Small intestine (tissue), 16 donors: Measurements from ENCODE around the gene IREB2. TPM values are rescaled to one million over a fixed set of nuclear protein-coding genes. Genes with fewer than 3 reads are reported as not detected.

Experiments
- DNase-seq, 2 donors: peaks; one replicate each; pipeline versions ENCODE4 v3.0.0 to v3.0.0-alpha.2; 2013
- FAIRE-seq: peaks from 2 replicates; lab custom pipeline; 2012; peaks lifted over from hg19 to GRCh38; lab: Jason Lieb, UNC
- H3K27ac ChIP-seq, 3 donors: one replicate each; pipeline ENCODE4 v1.5.1; 2013; ENCODE audit warnings: low read length in 2 of 3, mild to moderate bottlenecking in 2 of 3, control low read depth in 1 of 3, inconsistent platforms in 1 of 3, low read depth in 1 of 3, moderate library complexity in 1 of 3
- H3K27me3 ChIP-seq, 3 donors: one replicate each; pipeline ENCODE4 v1.6.1; 2013; ENCODE audit warnings: low read length in 3 of 3, inconsistent platforms in 1 of 3; ENCODE audit not compliant: control insufficient read depth in 3 of 3, insufficient read depth in 3 of 3
- H3K36me3 ChIP-seq, 3 donors: one replicate each; pipeline ENCODE4 v1.6.1; 2013; ENCODE audit warnings: low read length in 3 of 3, inconsistent platforms in 1 of 3, low read depth in 1 of 3, mild to moderate bottlenecking in 1 of 3, moderate library complexity in 1 of 3; ENCODE audit not compliant: control insufficient read depth in 3 of 3, insufficient read depth in 2 of 3
- H3K4me1 ChIP-seq, 3 donors: one replicate each; pipeline ENCODE4 v1.6.1; 2013; ENCODE audit warnings: low read length in 2 of 3, inconsistent platforms in 1 of 3, low read depth in 1 of 3, mild to moderate bottlenecking in 1 of 3, moderate library complexity in 1 of 3; ENCODE audit not compliant: control insufficient read depth in 3 of 3, insufficient read depth in 2 of 3
- H3K4me3 ChIP-seq, 3 donors: one replicate each; pipeline ENCODE4 v1.5.1; 2013; ENCODE audit warnings: low read length in 3 of 3, control low read depth in 1 of 3, inconsistent platforms in 1 of 3, low read depth in 1 of 3, mild to moderate bottlenecking in 1 of 3, moderate library complexity in 1 of 3
- H3K9me3 ChIP-seq, 2 donors: one replicate each; pipeline ENCODE4 v1.6.1; 2013; ENCODE audit warnings: low read depth in 1 of 2, low read length in 1 of 2; ENCODE audit not compliant: control insufficient read depth in 2 of 2, insufficient read depth in 1 of 2
- WGBS, 3 donors: extraction: QIAGEN DNeasy Blood & Tissue Kit; methylation state at CpG; one replicate each; pipeline ENCODE4 v1.1.7; 2013; 5-methylcytosine and 5-hydroxymethylcytosine counted together
- long read RNA-seq, 10 donors: transcript quantifications; one replicate each; lab custom pipeline, GENCODE V29; 2026
- polyA plus RNA-seq, 4 donors: library from polyadenylated mRNA; stranded (reverse) in 3 of 4; unstranded in 1 of 4; fragments of 200-250 nt in 3 of 4; fragments of 120-200 nt in 1 of 4; gene quantifications; one replicate each; pipeline versions ENCODE4 v1.2.1 to v1.2.3, GENCODE V29; 2013
- donor health status: healthy with polysubstance abuse.
- donor health status: control.
- donor health status: control.
- donor health status: Bipolar disorder and iron deficiency.
- donor health status: healthy.

The IREB2 gene
- polyA plus RNA-seq, result 10 to 100 TPM; 12.4 to 63.6 (median 15.3) TPM
- long read RNA-seq, donor 1, result 0 reads
- long read RNA-seq, donor 2, full-length matches to known transcripts, result 3 of 3 reads
- long read RNA-seq, donor 2, partial matches to known transcripts, result 0 of 3 reads
- long read RNA-seq, donor 2, other reads (novel, unspliced or antisense), result 0 of 3 reads
- long read RNA-seq, donor 3, full-length matches to known transcripts, result 3 of 3 reads
- long read RNA-seq, donor 3, partial matches to known transcripts, result 0 of 3 reads
- long read RNA-seq, donor 3, other reads (novel, unspliced or antisense), result 0 of 3 reads
- long read RNA-seq, donor 4, result 0 reads
- long read RNA-seq, donor 5, result 0 reads
- long read RNA-seq, donor 6, full-length matches to known transcripts, result 5 of 10 reads
- long read RNA-seq, donor 6, partial matches to known transcripts, result 5 of 10 reads
- long read RNA-seq, donor 6, other reads (novel, unspliced or antisense), result 0 of 10 reads
- long read RNA-seq, donor 7, full-length matches to known transcripts, result 8 of 8 reads
- long read RNA-seq, donor 7, partial matches to known transcripts, result 0 of 8 reads
- long read RNA-seq, donor 7, other reads (novel, unspliced or antisense), result 0 of 8 reads
- long read RNA-seq, donor 8, result 0 reads
- long read RNA-seq, donor 9, full-length matches to known transcripts, result 2 of 2 reads
- long read RNA-seq, donor 9, partial matches to known transcripts, result 0 of 2 reads
- long read RNA-seq, donor 9, other reads (novel, unspliced or antisense), result 0 of 2 reads
- long read RNA-seq, donor 10, full-length matches to known transcripts, result 9 of 9 reads
- long read RNA-seq, donor 10, partial matches to known transcripts, result 0 of 9 reads
- long read RNA-seq, donor 10, other reads (novel, unspliced or antisense), result 0 of 9 reads

- Histone ChIP-seq H3K27ac (peak within 1 kb of the TSS; percentile 87 to 97 (median 95)), H3K9me3 (no peaks in the 10 kb centered on the region), H3K4me3 (peak within 1 kb of the TSS; percentile 81 to 99 (median 96)), H3K4me1 (peaks cover 0 to 17% (median 0%) of the 10 kb centered on the region in 3 donors), H3K27me3 (no peaks in the 10 kb centered on the region), H3K36me3 (peaks cover 2 to 13% (median 3%) of the 10 kb centered on the region in 3 donors)
- WGBS, 3 donors, result 0% methylated on average over 60 to 78 of the region's 78 CpGs
- no peak for FAIRE-seq
- DNase-seq, result peak; percentile 98 to 100
Measured at GRCh38 chr15:78437762-78438618, at the start of gene IREB2. TSS of gene IREB2 (plus strand) at chr15:78438216. CDS start at chr15:78438338, 122 bp downstream.

DNA sequence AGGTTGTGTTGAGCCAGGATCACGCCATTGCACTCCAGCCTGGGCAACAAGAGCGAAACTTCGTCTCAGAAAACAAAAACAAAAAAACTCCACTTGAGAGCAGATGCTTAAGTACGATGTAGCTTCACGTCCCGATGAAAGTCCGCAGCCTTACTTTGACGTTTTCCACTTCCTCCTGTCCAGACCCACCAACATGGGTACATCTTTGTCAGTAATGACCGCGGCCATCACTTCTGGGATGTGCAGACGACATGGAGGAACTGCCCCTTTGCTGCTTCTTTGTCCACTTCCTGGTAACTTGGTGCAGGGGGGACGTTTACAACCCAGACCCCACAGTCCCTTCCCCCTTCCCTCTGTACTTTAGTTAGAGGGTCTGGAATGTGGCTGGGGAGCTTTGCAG lies 49.2 kb upstream of the IREB2 start:
- FAIRE-seq (no peak), DNase-seq (no peak)
- Histone ChIP-seq H3K4me1 (no peaks in the 10 kb centered on the region), H3K4me3 (no peak overlapping the region), H3K36me3 (no peaks in the 10 kb centered on the region), H3K27ac (no peak overlapping the region), H3K9me3 (no peaks in the 10 kb centered on the region), H3K27me3 (peaks cover 0 to 9% (median 4%) of the 10 kb centered on the region in 3 donors)
- WGBS, 3 donors, result 73 to 79% (median 78%) methylated on average over 12 of the region's 12 CpGs

DNA sequence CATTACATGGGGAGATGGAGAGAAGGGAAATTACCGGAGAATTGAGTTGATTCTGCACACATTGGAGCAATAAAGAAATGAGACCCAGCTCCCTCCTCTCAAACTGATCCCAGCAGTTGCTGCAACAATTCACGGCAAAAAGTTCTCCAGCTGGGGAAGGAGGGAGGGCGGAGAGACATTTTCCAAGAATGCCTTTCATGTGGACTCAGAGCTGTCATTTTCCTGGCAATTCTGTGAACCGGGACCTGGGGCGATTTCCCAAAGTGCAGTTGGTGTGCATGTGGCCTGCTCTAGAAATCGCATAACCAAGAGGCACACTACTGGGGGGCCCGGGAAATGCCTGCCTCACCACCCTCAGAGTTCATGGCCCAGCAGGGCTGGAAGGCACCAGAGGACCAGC lies 48.7 kb upstream of the IREB2 start:
- FAIRE-seq (no peak), DNase-seq (no peak)

DNA sequence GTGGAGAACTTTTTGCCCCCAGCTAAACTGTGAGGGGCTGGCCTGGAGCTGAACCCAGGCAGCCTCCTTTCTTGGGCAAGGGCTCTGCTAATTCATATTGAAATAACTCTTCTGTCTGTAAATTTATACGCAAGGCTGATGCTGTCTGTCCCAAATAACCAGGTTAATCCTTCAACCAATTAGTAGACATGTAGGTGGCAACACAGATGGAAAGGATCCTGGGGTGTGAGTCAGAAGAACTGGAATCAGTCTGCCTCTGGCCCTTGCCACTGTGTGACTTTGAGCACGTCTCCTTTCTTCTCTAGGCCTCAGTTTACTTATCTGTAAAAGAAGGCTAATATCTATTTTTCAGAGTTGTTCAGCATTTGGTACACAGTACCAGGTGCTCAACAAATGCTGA lies 48.3 kb upstream of the IREB2 start:
- Histone ChIP-seq H3K4me1 (no peaks in the 10 kb centered on the region), H3K4me3 (no peak overlapping the region), H3K36me3 (no peaks in the 10 kb centered on the region), H3K27me3 (peaks cover 0 to 6% (median 4%) of the 10 kb centered on the region in 3 donors), H3K27ac (no peak overlapping the region), H3K9me3 (no peaks in the 10 kb centered on the region)
- FAIRE-seq (no peak), DNase-seq (no peak)
- 80 to 95% (median 84%) methylated on average over 2 of the region's 2 CpGs for WGBS, 3 donors

More for the DNA sequence above, 48.7 kb upstream of the IREB2 start:
- Histone ChIP-seq H3K27me3 (peaks cover 0 to 9% (median 4%) of the 10 kb centered on the region in 3 donors), H3K4me1 (no peaks in the 10 kb centered on the region), H3K4me3 (no peak overlapping the region), H3K36me3 (no peaks in the 10 kb centered on the region), H3K27ac (no peak overlapping the region), H3K9me3 (no peaks in the 10 kb centered on the region)
- 63 to 79% (median 77%) methylated on average over 7 of the region's 7 CpGs for WGBS, 3 donors

DNA sequence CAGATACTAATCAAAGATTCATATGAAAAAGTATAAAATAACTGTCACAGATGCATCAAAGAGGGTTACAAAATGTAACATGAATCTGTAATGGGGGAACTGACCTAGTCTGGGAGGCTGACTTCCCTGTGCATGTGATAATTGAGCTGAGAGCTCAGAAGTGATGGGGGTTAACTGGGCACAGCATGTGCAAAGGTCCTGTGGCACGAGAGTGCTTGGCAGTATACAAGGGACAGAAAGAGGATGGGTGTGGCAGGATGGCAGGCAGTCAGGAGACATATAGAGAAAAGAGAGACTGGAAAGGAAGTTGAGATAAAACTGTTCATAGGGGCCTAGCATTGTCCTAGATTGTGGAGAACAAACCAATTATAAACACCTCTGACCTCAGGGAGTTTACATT lies 47.8 kb upstream of the IREB2 start:
- no peak for DNase-seq
- WGBS, 3 donors, result 56 to 83% (median 69%) methylated on average over 1 of the region's 1 CpG

DNA sequence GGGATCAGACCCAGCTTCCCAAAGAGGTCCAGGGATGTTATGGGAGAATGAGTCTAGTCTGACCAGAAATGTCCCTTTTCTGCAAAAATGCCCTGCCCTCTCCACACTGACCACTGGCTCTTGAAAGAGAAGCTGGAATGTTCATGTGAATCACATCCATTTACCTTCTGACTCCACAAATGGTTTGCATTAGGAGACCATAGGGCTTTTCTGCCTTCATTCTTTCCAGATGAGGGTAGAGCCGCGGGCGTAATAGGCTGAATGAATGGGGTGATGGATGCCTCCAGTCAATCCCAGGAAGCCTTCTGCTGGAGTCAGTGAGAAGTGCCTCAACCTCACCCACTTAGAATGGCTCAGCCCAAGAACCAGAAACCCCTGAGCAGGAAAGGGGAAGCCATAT lies 47.2 kb upstream of the IREB2 start:
- Histone ChIP-seq H3K4me3 (no peak overlapping the region), H3K9me3 (no peaks in the 10 kb centered on the region), H3K27ac (no peak overlapping the region), H3K4me1 (no peaks in the 10 kb centered on the region), H3K36me3 (no peaks in the 10 kb centered on the region), H3K27me3 (peaks cover 0 to 5% (median 4%) of the 10 kb centered on the region in 3 donors)
- DNase-seq, result no peak
- 84 to 93% (median 92%) methylated on average over 3 of the region's 3 CpGs for WGBS, 3 donors
- FAIRE-seq, result no peak

More for the DNA sequence above, 47.8 kb upstream of the IREB2 start:
- H3K27me3 ChIP-seq, result peaks cover 0 to 5% (median 4%) of the 10 kb centered on the region in 3 donors
- no peak for FAIRE-seq
- no peak overlapping the region for H3K27ac ChIP-seq
- H3K4me1 ChIP-seq, result no peaks in the 10 kb centered on the region
- no peak overlapping the region for H3K4me3 ChIP-seq
- H3K36me3 ChIP-seq, result no peaks in the 10 kb centered on the region
- no peaks in the 10 kb centered on the region for H3K9me3 ChIP-seq

DNA sequence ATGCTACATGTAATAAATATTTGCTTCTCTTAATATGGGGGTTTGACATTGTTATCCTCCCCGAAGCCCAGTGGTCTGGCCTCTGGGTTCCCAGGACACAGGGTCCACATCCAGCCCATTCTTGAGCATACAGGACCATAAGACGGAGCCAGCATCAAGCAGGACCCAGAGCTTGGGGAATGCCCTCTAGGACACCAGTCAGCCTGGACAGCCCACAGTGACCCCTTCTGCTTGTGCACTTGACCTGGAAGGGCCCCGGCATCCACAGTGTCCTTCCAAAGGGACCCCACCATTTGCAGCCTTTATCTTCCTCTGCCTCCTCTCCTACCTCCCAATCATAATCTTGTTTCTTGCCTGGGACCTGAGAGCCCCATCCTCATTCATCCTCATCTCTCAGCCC lies 46.2 kb upstream of the IREB2 start:
- DNase-seq, result no peak
- Histone ChIP-seq H3K27ac (no peak overlapping the region), H3K4me1 (no peaks in the 10 kb centered on the region), H3K36me3 (no peaks in the 10 kb centered on the region), H3K4me3 (no peak overlapping the region), H3K27me3 (no peaks in the 10 kb centered on the region), H3K9me3 (no peaks in the 10 kb centered on the region)
- no peak for FAIRE-seq
- WGBS, 3 donors, result 94 to 96% (median 95%) methylated on average over 3 of the region's 3 CpGs
